GM23338 (cell line): Measurements from ENCODE around the gene SLC7A10. TPM values are rescaled to one million over a fixed set of nuclear protein-coding genes. Genes with fewer than 3 reads are reported as not detected.

Source experiments
- ATAC-seq: fragments of 200-7000 bp; cut with Tn5 transposase; 3 replicates; pipeline ENCODE4 v1.9.1; 2020
- DNase-seq: peaks from one replicate; pipeline ENCODE4 v3.0.0-alpha.2; 2015; ENCODE audit warnings: low spot score
- H2AFZ ChIP-seq: fragments of 200-600 bp; sonication (generic); 2 replicates; pipeline ENCODE4 v1.8.0; 2016; ENCODE audit warnings: antibody characterized with exemption, mild to moderate bottlenecking, moderate library complexity
- H3F3A ChIP-seq: fragments of 200-600 bp; sonication (generic); replicated peaks from 2 replicates; pipeline ENCODE4 v1.8.0; 2017; ENCODE audit warnings: antibody characterized with exemption, mixed run types, low read depth
- H3K27ac ChIP-seq: fragments of 200-600 bp; sonication (generic); 2 replicates; pipeline ENCODE4 v1.6.1; 2016; ENCODE audit warnings: low read depth
- H3K27me3 ChIP-seq: fragments of 200-600 bp; sonication (generic); 2 replicates; pipeline ENCODE4 v1.8.0; 2016; ENCODE audit warnings: mild to moderate bottlenecking, mixed run types, moderate library complexity; ENCODE audit not compliant: insufficient read depth
- H3K36me3 ChIP-seq: fragments of 200-600 bp; sonication (generic); 2 replicates; pipeline ENCODE4 v1.8.0; 2016; ENCODE audit warnings: mild to moderate bottlenecking; ENCODE audit not compliant: insufficient read depth
- H3K4me1 ChIP-seq: fragments of 200-600 bp; sonication (generic); 2 replicates; pipeline ENCODE4 v1.8.0; 2016; ENCODE audit warnings: mild to moderate bottlenecking, moderate library complexity; ENCODE audit not compliant: insufficient read depth
- H3K4me2 ChIP-seq: fragments of 200-600 bp; sonication (generic); 2 replicates; pipeline ENCODE4 v1.7.1; 2017; ENCODE audit warnings: mixed run types
- H3K4me3 ChIP-seq: fragments of 200-600 bp; sonication (generic); 2 replicates; pipeline ENCODE4 v1.6.1; 2016; ENCODE audit warnings: mixed run types
- H3K79me2 ChIP-seq: fragments of 200-600 bp; sonication (generic); replicated peaks from 2 replicates; pipeline ENCODE4 v1.8.0; 2017; ENCODE audit warnings: mild to moderate bottlenecking; ENCODE audit not compliant: insufficient read depth
- H3K9me2 ChIP-seq: fragments of 200-600 bp; sonication (generic); 2 replicates; pipeline ENCODE4 v1.8.0; 2017; ENCODE audit not compliant: insufficient read depth
- H4K20me1 ChIP-seq: fragments of 200-600 bp; sonication (generic); replicated peaks from 2 replicates; pipeline ENCODE4 v1.8.0; 2017; ENCODE audit warnings: mild to moderate bottlenecking; ENCODE audit not compliant: insufficient read depth
- H3K27ac Mint-ChIP-seq: 2 replicates; pipeline ENCODE4 v1.8.0; 2020; ENCODE audit warnings: inconsistent platforms, mild to moderate bottlenecking, moderate library complexity, mixed read lengths
- H3K27me3 Mint-ChIP-seq: 3 replicates; pipeline ENCODE4 v1.8.0; 2022; ENCODE audit warnings: low read depth, mild to moderate bottlenecking, moderate library complexity, mixed read lengths, inconsistent platforms; ENCODE audit not compliant: insufficient read depth, poor library complexity
- H3K36me3 Mint-ChIP-seq: 3 replicates; pipeline ENCODE4 v1.8.0; 2021; ENCODE audit warnings: low read depth, mild to moderate bottlenecking, inconsistent platforms, moderate library complexity, mixed read lengths
- H3K4me1 Mint-ChIP-seq: 3 replicates; pipeline ENCODE4 v1.8.0; 2020; ENCODE audit warnings: mild to moderate bottlenecking, inconsistent platforms, mixed read lengths
- H3K4me3 Mint-ChIP-seq: 3 replicates; pipeline ENCODE4 v1.8.0; 2021; ENCODE audit warnings: moderate library complexity, mild to moderate bottlenecking, inconsistent platforms, mixed read lengths
- H3K9me3 Mint-ChIP-seq: 3 replicates; pipeline ENCODE4 v1.8.0; 2020; ENCODE audit warnings: moderate library complexity, mild to moderate bottlenecking, inconsistent platforms, mixed read lengths
- CTCF ChIP-seq, 2 experiments: fragments of 200-600 bp in 1 of 2; sonication (generic) in 1 of 2; conservative IDR thresholded peaks; 2 replicates each; pipeline versions ENCODE4 v1.5.1 to v1.6.1; 2016 to 2017; ENCODE audit warnings: antibody characterized with exemption in 2 of 2, low read depth in 2 of 2, mild to moderate bottlenecking in 2 of 2, moderate library complexity in 1 of 2
- EZH2 ChIP-seq: fragments of 200-600 bp; sonication (generic); IDR thresholded peaks from one replicate; pipeline ENCODE4 v1.8.0; 2017; ENCODE audit warnings: antibody characterized with exemption, mild to moderate bottlenecking, low read depth; ENCODE audit not compliant: unreplicated experiment
- NANOG ChIP-seq: IDR thresholded peaks from 2 replicates; pipeline ENCODE4 v1.6.1; 2016; ENCODE audit warnings: antibody characterized with exemption, borderline replicate concordance
- STAT1 ChIP-seq: IDR thresholded peaks from one replicate; pipeline ENCODE4 v1.6.1; 2016; ENCODE audit warnings: antibody characterized with exemption; ENCODE audit not compliant: unreplicated experiment
- ZNF114 ChIP-seq: fragments of 250-450 bp; sonication (Bioruptor Pico); IDR thresholded peaks from 2 replicates; pipeline ENCODE4 v1.5.0; 2020; ENCODE audit warnings: mild to moderate bottlenecking, moderate library complexity
- polyA plus RNA-seq: library from polyadenylated mRNA; unstranded; fragments of >200 nt; fragmentation: Nextera tagmentation; extraction: Ambion mirVana; gene quantifications from 2 replicates; pipeline ENCODE4 v1.2.1, GENCODE V29; 2016
- total RNA-seq: library from RNA; depleted of rRNA; stranded (reverse); fragments of >200 nt; shearing (Covaris generic); gene quantifications from 2 replicates; pipeline ENCODE4 v1.2.3, GENCODE V29; 2014
- TF ChIP-seq, protein P1 (sequence below): fragments of 250-450 bp; sonication (Bioruptor Pico); IDR thresholded peaks from 2 replicates; pipeline ENCODE4 v1.5.0; 2020; ENCODE audit warnings: mild to moderate bottlenecking, moderate library complexity

The SLC7A10 gene
- total and polyA plus RNA-seq, 2 experiments from 2014 or later = 3.3 to 6.3 TPM

DNA sequence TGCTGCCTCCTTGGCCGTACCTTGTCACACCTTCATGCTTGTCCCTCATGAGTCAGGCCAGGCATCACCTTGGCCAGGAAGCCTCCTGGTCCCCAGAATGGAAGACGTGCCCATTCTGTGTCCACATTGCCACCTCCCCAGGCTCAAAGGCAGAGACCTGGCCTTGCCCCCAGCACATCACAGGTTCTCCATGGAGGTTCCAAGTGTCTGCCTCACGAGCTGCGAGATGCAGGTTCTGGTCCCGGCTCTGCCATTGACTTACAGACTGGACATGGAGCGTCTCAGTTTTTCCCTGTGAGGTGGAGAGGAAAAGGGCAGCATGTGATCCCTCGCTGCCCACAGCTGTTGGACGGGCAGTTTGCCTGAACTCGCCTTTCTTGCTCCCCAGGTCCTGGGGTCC lies 9.1 kb upstream of the SLC7A10 start (continued):
- TF ChIP-seq, protein P1, sequence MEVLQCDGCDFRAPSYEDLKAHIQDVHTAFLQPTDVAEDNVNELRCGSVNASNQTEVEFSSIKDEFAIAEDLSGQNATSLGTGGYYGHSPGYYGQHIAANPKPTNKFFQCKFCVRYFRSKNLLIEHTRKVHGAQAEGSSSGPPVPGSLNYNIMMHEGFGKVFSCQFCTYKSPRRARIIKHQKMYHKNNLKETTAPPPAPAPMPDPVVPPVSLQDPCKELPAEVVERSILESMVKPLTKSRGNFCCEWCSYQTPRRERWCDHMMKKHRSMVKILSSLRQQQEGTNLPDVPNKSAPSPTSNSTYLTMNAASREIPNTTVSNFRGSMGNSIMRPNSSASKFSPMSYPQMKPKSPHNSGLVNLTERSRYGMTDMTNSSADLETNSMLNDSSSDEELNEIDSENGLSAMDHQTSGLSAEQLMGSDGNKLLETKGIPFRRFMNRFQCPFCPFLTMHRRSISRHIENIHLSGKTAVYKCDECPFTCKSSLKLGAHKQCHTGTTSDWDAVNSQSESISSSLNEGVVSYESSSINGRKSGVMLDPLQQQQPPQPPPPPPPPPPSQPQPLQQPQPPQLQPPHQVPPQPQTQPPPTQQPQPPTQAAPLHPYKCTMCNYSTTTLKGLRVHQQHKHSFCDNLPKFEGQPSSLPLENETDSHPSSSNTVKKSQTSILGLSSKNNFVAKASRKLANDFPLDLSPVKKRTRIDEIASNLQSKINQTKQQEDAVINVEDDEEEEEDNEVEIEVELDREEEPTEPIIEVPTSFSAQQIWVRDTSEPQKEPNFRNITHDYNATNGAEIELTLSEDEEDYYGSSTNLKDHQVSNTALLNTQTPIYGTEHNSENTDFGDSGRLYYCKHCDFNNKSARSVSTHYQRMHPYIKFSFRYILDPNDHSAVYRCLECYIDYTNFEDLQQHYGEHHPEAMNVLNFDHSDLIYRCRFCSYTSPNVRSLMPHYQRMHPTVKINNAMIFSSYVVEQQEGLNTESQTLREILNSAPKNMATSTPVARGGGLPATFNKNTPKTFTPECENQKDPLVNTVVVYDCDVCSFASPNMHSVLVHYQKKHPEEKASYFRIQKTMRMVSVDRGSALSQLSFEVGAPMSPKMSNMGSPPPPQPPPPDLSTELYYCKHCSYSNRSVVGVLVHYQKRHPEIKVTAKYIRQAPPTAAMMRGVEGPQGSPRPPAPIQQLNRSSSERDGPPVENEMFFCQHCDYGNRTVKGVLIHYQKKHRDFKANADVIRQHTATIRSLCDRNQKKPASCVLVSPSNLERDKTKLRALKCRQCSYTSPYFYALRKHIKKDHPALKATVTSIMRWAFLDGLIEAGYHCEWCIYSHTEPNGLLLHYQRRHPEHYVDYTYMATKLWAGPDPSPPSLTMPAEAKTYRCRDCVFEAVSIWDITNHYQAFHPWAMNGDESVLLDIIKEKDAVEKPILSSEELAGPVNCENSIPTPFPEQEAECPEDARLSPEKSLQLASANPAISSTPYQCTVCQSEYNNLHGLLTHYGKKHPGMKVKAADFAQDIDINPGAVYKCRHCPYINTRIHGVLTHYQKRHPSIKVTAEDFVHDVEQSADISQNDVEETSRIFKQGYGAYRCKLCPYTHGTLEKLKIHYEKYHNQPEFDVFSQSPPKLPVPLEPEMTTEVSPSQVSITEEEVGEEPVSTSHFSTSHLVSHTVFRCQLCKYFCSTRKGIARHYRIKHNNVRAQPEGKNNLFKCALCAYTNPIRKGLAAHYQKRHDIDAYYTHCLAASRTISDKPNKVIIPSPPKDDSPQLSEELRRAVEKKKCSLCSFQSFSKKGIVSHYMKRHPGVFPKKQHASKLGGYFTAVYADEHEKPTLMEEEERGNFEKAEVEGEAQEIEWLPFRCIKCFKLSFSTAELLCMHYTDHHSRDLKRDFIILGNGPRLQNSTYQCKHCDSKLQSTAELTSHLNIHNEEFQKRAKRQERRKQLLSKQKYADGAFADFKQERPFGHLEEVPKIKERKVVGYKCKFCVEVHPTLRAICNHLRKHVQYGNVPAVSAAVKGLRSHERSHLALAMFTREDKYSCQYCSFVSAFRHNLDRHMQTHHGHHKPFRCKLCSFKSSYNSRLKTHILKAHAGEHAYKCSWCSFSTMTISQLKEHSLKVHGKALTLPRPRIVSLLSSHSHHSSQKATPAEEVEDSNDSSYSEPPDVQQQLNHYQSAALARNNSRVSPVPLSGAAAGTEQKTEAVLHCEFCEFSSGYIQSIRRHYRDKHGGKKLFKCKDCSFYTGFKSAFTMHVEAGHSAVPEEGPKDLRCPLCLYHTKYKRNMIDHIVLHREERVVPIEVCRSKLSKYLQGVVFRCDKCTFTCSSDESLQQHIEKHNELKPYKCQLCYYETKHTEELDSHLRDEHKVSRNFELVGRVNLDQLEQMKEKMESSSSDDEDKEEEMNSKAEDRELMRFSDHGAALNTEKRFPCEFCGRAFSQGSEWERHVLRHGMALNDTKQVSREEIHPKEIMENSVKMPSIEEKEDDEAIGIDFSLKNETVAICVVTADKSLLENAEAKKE = no peak
- TF ChIP-seq NANOG = no peak
- TF ChIP-seq STAT1 = no peak
- TF ChIP-seq CTCF (conservative IDR thresholded peaks at IDR 0.05; ENCODE audit: low read depth in 2 of 2) = no peak
- no peak for TF ChIP-seq EZH2
- TF ChIP-seq ZNF114 (CRISPR knock-in tag) = no peak

DNA sequence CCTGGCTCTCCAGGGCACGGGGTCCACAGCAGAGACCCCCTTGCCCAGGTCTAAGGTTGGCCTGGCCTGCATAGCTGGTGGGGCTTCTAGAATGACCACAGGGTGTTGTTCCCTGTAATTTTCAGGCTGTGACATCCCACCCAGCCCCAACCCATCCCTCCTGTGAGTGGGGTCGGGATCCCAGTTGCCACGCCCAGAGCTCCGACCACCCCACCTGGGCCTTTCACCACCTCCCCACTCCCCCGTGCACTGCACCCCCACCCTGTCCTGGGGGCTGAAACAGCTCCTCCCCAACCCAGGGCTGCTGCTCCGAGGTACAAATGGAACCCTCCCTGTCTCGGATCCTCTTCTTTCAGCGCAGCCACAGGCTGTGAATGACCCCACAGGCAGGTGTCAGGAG lies 8.4 kb upstream of the SLC7A10 start:
- no peaks in the 10 kb centered on the region for H3K9me2 ChIP-seq
- H3K27me3 ChIP-seq = no peaks in the 10 kb centered on the region
- no peak overlapping the region for H3K4me2 ChIP-seq
- H3K4me1 ChIP-seq = no peaks in the 10 kb centered on the region
- no peak overlapping the region for H2AFZ ChIP-seq
- H3K36me3 Mint-ChIP-seq = no peaks in the 10 kb centered on the region; the same call in 2 of the 3 replicates
- H3K27ac ChIP-seq = no peak overlapping the region
- no peaks in the 10 kb centered on the region for H4K20me1 ChIP-seq
- no peaks in the 10 kb centered on the region for H3K79me2 ChIP-seq
- H3K4me1 Mint-ChIP-seq = no peaks in the 10 kb centered on the region
- no peak overlapping the region for H3K4me3 Mint-ChIP-seq
- no peaks in the 10 kb centered on the region for H3K36me3 ChIP-seq
- no peak for ATAC-seq
- H3K27ac Mint-ChIP-seq = no peak overlapping the region
- peaks cover 3% of the 10 kb centered on the region for H3K27me3 Mint-ChIP-seq
- TF ChIP-seq, protein P1 = no peak
- TF ChIP-seq STAT1 = no peak
- no peak for DNase-seq
- no peaks in the 10 kb centered on the region for H3F3A ChIP-seq
- H3K9me3 Mint-ChIP-seq = peaks cover 7% of the 10 kb centered on the region; the same call in 1 of the 3 replicates
- H3K4me3 ChIP-seq = no peak overlapping the region
